ENCODE data around the gene LRRC51. TPM values are rescaled to one million over a fixed set of nuclear protein-coding genes. Genes with fewer than 3 reads are reported as not detected.

The LRRC51 gene
- total and polyA plus RNA-seq, 2 of the 4 experiments (the other 2 are of a cell fraction): 5.3 to 5.6 TPM

- Histone ChIP-seq H4K20me1 (ENCODE audit: insufficient read depth, low read length) (no peaks in the 10 kb centered on the region), H3K27me3 (ENCODE audit: control insufficient read depth, insufficient read depth, low read length) (no peaks in the 10 kb centered on the region), H3K9me3 (ENCODE audit: control insufficient read depth, insufficient read depth, low read length) (no peaks in the 10 kb centered on the region), H3K4me1 (ENCODE audit: control insufficient read depth, insufficient read depth, low read length) (peaks cover 7% of the 10 kb centered on the region), H3K36me3 (ENCODE audit: control insufficient read depth, insufficient read depth, low read length) (peaks cover 2% of the 10 kb centered on the region), H2BK15ac (ENCODE audit: low read depth, low read length) (peak overlapping the region; percentile 75; the same call in 2 of the 3 replicates), H3K56ac (ENCODE audit: extremely low read depth, insufficient read depth, low read length) (0 out of 2 replicates have a peak overlapping the region, but pooled peaks have one; percentile 20), H3K18ac (ENCODE audit: low read depth, low read length) (peak overlapping the region; percentile 22), H4K8ac (ENCODE audit: low read depth in 2 of 2, low read length in 2 of 2) (peak overlapping the region; percentile 1 to 68; a peak in 3 of 4 replicates), H3K23ac (ENCODE audit: low read depth, low read length) (peak overlapping the region; percentile 95), H2BK120ac (ENCODE audit: low read depth, low read length) (peak overlapping the region; percentile 60), H3K4me3 (ENCODE audit: insufficient read depth, low read depth, low read length) (no peak overlapping the region), H3K9me1 (ENCODE audit: insufficient read depth, low read length) (peaks cover 8% of the 10 kb centered on the region), H2AK5ac (ENCODE audit: low read depth, low read length) (peak overlapping the region; percentile 91), H2AK9ac (replicated peaks; ENCODE audit: low read depth, low read length, poor library complexity) (peak overlapping the region; percentile 67), H3K27ac (ENCODE audit: insufficient read depth, low read length) (peak overlapping the region; percentile 93), H4K5ac (ENCODE audit: low read depth, low read length) (peak overlapping the region; percentile 19), H3K14ac (replicated peaks; ENCODE audit: low read depth, low read length) (peak overlapping the region; percentile 93), H2BK20ac (ENCODE audit: low read depth, low read length) (peak overlapping the region; percentile 84), H2BK5ac (ENCODE audit: low read depth, low read length, poor library complexity, severe bottlenecking) (peak overlapping the region; percentile 92), H3K9ac (ENCODE audit: low read depth, low read length) (0 out of 2 replicates have a peak overlapping the region, but pooled peaks have one; percentile 45), H3K4ac (ENCODE audit: low read depth, low read length) (peak overlapping the region; percentile 91), H4K91ac (ENCODE audit: insufficient read depth, low read depth, low read length) (peak overlapping the region; percentile 82), H3K4me2 (ENCODE audit: low read depth, low read length) (peak overlapping the region; percentile 6; the same call in 1 of the 2 replicates), H3K79me1 (ENCODE audit: low read depth in 1 of 2, low read length in 2 of 2) (peaks cover 23 to 65% of the 10 kb centered on the region in 2 experiments), H2AFZ (replicated peaks; ENCODE audit: low read length, poor library complexity) (peak overlapping the region; percentile 73)
- no TSS peak for BruUV-seq (replicated peaks)
- in situ Hi-C loops (cut with MboI; ENCODE audit: low sequenced_read_pairs): no loop called here
- ChIA-PET POLR2A (ENCODE audit: unreplicated experiment) (no interaction called here), CTCF (interaction anchor here (0.7 kb wide), 1 partner anchor 10 kb away, joined by 7 read pairs; no protein-coding TSS in a partner anchor)
- ATAC-seq (ENCODE audit: low read depth) (peak; percentile 85), DNase-seq (peak; percentile 89)
- dilution Hi-C loops (cut with HindIII; ENCODE audit: low sequenced_read_pairs, unreplicated experiment): no loop called here
- intact Hi-C loops (cut with micrococcal nuclease): no loop called here
- no CpG with 5 or more reads among the region's 3 CpGs for WGBS, 2 experiments (ENCODE audit: extremely low coverage in 2 of 2, insufficient read length in 1 of 2)
- TF ChIP-seq MXI1 (IDR thresholded peaks at IDR 0.05; ENCODE audit: borderline replicate concordance, low read depth, low read length) (peak; percentile 67; the same call in 1 of the 2 replicates), SMC3 (IDR thresholded peaks at IDR 0.05; ENCODE audit: low read depth, low read length) (no peak), USF2 (IDR thresholded peaks at IDR 0.05; ENCODE audit: low read depth, low read length) (peak; percentile 9; the same call in 1 of the 2 replicates), CEBPB (IDR thresholded peaks at IDR 0.05; ENCODE audit: low read depth, low read length) (peak; percentile 78)
These were observed 22.1 kb upstream of the LRRC51 start for GRCh38 chr11:72058416-72059034.
